H1 (cell line): ENCODE results near the gene NDRG2. TPM values are rescaled to one million over a fixed set of nuclear protein-coding genes. Genes with fewer than 3 reads are reported as not detected.

Source experiments
- CHD1 ChIP-seq: IDR thresholded peaks from 2 replicates; pipeline ENCODE4 v1.6.1; 2012; ENCODE audit warnings: low read depth, low read length, improper control_type of control experiment
- HDAC2 ChIP-seq, 2 experiments: fragments of 300-600 bp in 1 of 2; sonication (generic) in 1 of 2; IDR thresholded peaks; 2 replicates each; pipeline ENCODE4 v1.6.1; 2011 to 2012; ENCODE audit warnings: low read depth in 2 of 2, low read length in 2 of 2, mild to moderate bottlenecking in 2 of 2, moderate library complexity in 2 of 2, borderline replicate concordance in 1 of 2, inconsistent platforms in 1 of 2
- SRF ChIP-seq: IDR thresholded peaks from 2 replicates; pipeline ENCODE4 v1.6.1; 2011; ENCODE audit warnings: mild to moderate bottlenecking, low read depth, low read length, moderate library complexity
- polyA plus RNA-seq, 7 experiments: library from polyadenylated mRNA; depleted of rRNA in 3 of 7; stranded (reverse) in 5 of 7; unstranded in 2 of 7; fragments of >200 nt in 5 of 7; fragments of 200-250 nt in 2 of 7; gene quantifications; 1 replicate in 5 of 7; 2 replicates in 1 of 7; 4 replicates in 1 of 7; pipeline versions ENCODE4 v1.2.1 to v1.2.3, GENCODE V29; 2011 to 2013; ENCODE audit warnings: missing spikeins in 2 of 7, mixed read lengths in 2 of 7
- total RNA-seq: library from RNA; stranded (reverse); fragmentation: NEBNext Ultra II Directional; extraction: Animal tissue kit (Norgen Biotek cat#: 25700); gene quantifications from 2 replicates; pipeline ENCODE4 v1.2.1, GENCODE V29; 2021

The NDRG2 gene
- total and polyA plus RNA-seq, 2 of the 8 experiments (the other 6 are each of a cell fraction or from before 2014, with no cell fraction given) = 29.9 to 48.6 TPM

DNA sequence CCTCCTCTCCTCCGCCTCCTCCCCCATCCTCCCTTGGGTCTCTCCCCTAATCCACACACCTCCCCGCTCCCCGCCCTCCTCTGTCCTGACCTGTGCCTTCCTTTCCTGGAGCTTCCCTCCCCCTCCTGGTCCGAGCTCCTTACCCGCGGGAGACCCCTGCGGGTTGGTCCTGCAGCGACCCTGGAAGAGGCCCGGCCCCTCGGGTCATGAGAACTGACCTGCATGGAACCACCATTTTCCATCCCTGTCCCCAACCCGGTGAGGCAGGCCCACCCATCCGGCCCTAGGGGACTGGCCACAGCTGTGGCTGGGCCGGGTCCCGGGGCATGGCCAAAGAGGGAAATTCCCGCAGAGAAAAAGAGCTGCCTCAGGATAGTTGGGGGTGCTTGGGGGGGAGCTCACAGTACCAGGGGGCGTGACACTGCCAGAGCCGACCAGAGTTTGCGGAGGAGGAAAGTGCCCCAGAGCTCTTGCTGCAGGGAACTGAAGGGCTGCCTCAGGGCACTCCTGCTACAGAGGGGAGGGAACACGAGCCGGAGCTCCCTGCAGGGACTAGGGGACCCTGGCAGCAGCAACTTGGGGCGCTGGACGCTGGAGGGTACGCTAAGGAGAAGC lies 45.9 kb upstream of the NDRG2 start (continued):
- TF ChIP-seq HDAC2 (IDR thresholded peaks at IDR 0.05; ENCODE audit: borderline replicate concordance in 1 of 2, low read depth in 2 of 2, low read length in 2 of 2) = 0 out of 4 replicates have a peak, but pooled peaks of 1 of the 2 experiments have one; percentile 31
- no peak for TF ChIP-seq SRF
- TF ChIP-seq CHD1 = no peak
